ENCODE measurements around the gene SQSTM1.

DNA sequence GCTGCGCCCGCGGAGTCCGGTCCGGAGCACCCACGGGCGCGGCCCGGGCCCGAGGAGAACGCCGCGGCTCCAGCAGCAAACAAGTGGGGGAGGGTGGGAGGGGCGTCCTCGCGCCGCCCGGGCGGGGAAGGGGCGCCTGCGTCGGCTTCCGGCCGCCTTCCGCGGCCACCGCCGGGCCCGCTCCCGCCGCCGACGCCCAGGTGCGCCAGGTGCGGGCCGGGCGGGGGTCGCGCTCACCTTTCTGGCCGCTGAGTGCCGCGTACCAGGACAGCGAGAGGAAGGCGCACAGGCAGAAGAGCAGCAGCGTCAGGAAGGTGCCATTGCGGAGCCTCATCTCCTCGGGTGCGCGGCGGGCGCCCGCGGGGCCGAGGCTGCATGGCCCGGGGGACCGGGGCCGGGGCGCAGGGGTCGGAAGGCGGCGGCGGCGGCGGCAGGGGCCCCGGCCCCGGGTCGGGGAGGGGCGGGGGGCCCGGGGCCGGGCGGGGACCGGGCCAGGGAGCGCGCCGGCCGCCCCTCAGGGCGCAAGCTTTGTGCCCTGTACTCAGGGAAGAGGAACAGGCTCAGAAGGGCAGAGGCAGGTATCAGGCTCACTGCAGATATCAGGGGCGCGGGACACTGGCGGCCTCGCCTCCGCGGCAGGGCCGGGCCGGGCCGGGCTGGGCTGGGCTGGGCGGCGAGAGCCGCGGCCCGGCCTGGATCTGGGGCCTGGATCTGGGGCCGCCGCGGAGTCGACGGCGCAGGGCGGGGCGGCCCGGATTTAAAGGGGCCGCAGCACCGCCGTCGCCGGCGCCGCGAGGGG lies 14.3 kb upstream of the SQSTM1 start, which contains the start of gene MGAT4B:
- TF ChIP-seq, protein P1, sequence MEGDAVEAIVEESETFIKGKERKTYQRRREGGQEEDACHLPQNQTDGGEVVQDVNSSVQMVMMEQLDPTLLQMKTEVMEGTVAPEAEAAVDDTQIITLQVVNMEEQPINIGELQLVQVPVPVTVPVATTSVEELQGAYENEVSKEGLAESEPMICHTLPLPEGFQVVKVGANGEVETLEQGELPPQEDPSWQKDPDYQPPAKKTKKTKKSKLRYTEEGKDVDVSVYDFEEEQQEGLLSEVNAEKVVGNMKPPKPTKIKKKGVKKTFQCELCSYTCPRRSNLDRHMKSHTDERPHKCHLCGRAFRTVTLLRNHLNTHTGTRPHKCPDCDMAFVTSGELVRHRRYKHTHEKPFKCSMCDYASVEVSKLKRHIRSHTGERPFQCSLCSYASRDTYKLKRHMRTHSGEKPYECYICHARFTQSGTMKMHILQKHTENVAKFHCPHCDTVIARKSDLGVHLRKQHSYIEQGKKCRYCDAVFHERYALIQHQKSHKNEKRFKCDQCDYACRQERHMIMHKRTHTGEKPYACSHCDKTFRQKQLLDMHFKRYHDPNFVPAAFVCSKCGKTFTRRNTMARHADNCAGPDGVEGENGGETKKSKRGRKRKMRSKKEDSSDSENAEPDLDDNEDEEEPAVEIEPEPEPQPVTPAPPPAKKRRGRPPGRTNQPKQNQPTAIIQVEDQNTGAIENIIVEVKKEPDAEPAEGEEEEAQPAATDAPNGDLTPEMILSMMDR (IDR thresholded peaks at IDR 0.05) = peak in 1 of 7 experiments; percentile 41
- TF ChIP-seq POLR2A (IDR thresholded peaks at IDR 0.05) = peak in 2 of 3 donors; percentile 25 to 41

Data from body of pancreas (tissue), 4 donors.